Osteoblast (primary cell): Measurements from ENCODE around the gene WDR7. TPM values are rescaled to one million over a fixed set of nuclear protein-coding genes. Genes with fewer than 3 reads are reported as not detected.

Source experiments
- DNase-seq: peaks from one replicate; pipeline ENCODE4 v3.0.0; 2011; ENCODE audit warnings: low spot score, mixed read lengths; ENCODE audit not compliant: insufficient read length; ENCODE audit errors: missing footprints
- H2AFZ ChIP-seq: 2 replicates; pipeline ENCODE4 v1.6.0; 2011; ENCODE audit warnings: mild to moderate bottlenecking, low read length
- H3K27ac ChIP-seq: 2 replicates; pipeline ENCODE4 v1.5.1; 2011; ENCODE audit warnings: mild to moderate bottlenecking, low read depth, low read length, moderate library complexity
- H3K27me3 ChIP-seq: 2 replicates; pipeline ENCODE4 v1.6.0; 2012; ENCODE audit warnings: mild to moderate bottlenecking, control low read depth, inconsistent platforms, low read length, moderate library complexity; ENCODE audit not compliant: insufficient read depth
- H3K36me3 ChIP-seq: 2 replicates; pipeline ENCODE4 v1.5.1; 2011; ENCODE audit warnings: mild to moderate bottlenecking, low read length, control low read depth, moderate library complexity; ENCODE audit not compliant: insufficient read depth
- H3K4me1 ChIP-seq: 2 replicates; pipeline ENCODE4 v1.5.1; 2011; ENCODE audit warnings: mild to moderate bottlenecking, low read length, control low read depth, moderate library complexity; ENCODE audit not compliant: insufficient read depth
- H3K4me2 ChIP-seq: 2 replicates; pipeline ENCODE4 v1.6.0; 2011; ENCODE audit warnings: mild to moderate bottlenecking, low read length; ENCODE audit not compliant: insufficient read depth
- H3K4me3 ChIP-seq: fragments of 200-600 bp; sonication (generic); 3 replicates; pipeline ENCODE4 v1.5.1; 2012; ENCODE audit warnings: mild to moderate bottlenecking, low read length, inconsistent platforms; ENCODE audit not compliant: insufficient read depth
- H3K79me2 ChIP-seq: 2 replicates; pipeline ENCODE4 v1.6.0; 2012; ENCODE audit warnings: mild to moderate bottlenecking, low read length, control low read depth, inconsistent platforms; ENCODE audit not compliant: insufficient read depth
- H3K9me3 ChIP-seq: 2 replicates; pipeline ENCODE4 v1.5.1; 2011; ENCODE audit warnings: low read depth, low read length, control low read depth
- H4K20me1 ChIP-seq: 2 replicates; pipeline ENCODE4 v1.6.0; 2012; ENCODE audit warnings: mild to moderate bottlenecking, low read length, control low read depth; ENCODE audit not compliant: insufficient read depth
- total RNA-seq: library from RNA; depleted of rRNA; stranded (reverse); fragments of >200 nt; gene quantifications from 2 replicates; pipeline ENCODE4 v1.2.3, GENCODE V29; 2012
- TF ChIP-seq, protein P1 (sequence below): IDR thresholded peaks from 2 replicates; pipeline ENCODE4 v1.5.1; 2011; ENCODE audit warnings: mild to moderate bottlenecking, low read depth, low read length, moderate library complexity; ENCODE audit errors: extremely low read depth

WDR7 gene
- total RNA-seq, 1 donor: 23.2 TPM

DNA sequence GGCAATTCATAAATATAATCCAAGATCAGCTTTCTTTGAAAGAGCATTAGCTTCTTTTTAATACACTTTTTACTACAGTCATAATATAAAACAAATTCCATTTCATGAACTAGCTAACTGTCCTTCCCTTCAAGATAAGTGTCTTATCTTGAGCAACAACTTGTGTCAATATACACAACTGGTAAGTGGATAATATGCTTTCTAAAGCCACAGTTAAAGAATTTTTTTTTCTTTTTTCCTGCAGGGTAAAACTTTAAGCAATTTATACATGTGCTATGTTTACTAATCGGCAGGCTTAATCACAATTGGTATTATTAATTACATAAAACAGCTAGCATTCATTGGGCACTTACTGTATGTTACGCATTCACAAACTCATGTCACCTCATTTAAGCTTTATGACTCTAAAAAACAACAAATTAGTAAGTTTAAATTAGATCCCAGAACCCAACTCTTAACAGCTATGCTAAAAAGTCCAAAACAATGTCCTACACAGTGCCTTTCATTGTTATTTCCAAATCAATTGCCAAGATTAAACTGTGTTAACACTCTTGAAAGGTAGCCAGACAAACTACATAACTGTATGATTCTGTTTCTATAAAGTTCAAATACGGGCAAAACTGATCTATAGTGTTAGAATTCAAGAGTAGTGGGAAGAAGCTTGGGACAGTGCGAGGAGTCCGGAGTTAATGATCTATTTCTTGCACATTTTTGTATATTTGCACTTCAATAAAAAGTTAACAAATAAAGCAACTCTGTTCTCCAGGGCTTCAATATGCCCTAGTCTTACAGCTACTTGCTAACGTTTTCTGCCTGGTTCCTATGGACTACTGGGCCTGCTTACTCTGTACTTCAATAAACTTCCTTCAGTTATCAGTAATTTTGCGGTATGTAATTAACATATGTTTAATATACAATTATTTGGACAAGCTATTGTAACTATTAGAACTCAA, 18.8 kb upstream of the WDR7 start:
- H3K4me1 ChIP-seq: peaks cover 4% of the 10 kb centered on the region
- TF ChIP-seq, protein P1, sequence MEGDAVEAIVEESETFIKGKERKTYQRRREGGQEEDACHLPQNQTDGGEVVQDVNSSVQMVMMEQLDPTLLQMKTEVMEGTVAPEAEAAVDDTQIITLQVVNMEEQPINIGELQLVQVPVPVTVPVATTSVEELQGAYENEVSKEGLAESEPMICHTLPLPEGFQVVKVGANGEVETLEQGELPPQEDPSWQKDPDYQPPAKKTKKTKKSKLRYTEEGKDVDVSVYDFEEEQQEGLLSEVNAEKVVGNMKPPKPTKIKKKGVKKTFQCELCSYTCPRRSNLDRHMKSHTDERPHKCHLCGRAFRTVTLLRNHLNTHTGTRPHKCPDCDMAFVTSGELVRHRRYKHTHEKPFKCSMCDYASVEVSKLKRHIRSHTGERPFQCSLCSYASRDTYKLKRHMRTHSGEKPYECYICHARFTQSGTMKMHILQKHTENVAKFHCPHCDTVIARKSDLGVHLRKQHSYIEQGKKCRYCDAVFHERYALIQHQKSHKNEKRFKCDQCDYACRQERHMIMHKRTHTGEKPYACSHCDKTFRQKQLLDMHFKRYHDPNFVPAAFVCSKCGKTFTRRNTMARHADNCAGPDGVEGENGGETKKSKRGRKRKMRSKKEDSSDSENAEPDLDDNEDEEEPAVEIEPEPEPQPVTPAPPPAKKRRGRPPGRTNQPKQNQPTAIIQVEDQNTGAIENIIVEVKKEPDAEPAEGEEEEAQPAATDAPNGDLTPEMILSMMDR: no peak
- no peak for DNase-seq
- peaks cover 6% of the 10 kb centered on the region for H3K36me3 ChIP-seq
- no peak overlapping the region for H3K4me3 ChIP-seq
- H3K27me3 ChIP-seq: no peaks in the 10 kb centered on the region
- H3K79me2 ChIP-seq: peaks cover 100% of the 10 kb centered on the region
- no peak overlapping the region for H3K27ac ChIP-seq
- H3K9me3 ChIP-seq: no peaks in the 10 kb centered on the region
- peaks cover 69% of the 10 kb centered on the region for H4K20me1 ChIP-seq
- H3K4me2 ChIP-seq: no peak overlapping the region
- H2AFZ ChIP-seq: no peak overlapping the region

DNA sequence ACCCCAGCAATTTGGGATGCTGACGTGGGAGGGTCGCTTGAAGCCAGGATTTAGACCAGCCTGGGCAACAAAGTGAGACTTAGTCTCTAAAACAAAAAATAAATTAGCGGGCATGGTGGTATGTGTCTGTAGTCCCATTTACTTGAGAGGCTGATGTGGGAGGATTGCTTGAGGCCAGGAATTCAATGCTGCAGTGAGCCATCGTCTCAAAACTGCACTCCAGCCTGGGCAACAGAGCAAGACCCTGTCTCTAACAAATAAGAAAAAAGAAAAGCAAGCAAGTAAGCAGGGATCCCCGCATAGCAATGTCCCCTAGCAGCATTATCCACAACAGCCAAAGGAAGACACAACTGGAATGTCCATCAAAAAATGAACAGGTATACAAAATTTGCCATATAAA, 16.2 kb upstream of the WDR7 start:
- Histone ChIP-seq H2AFZ (no peak overlapping the region), H3K27ac (no peak overlapping the region), H3K27me3 (no peaks in the 10 kb centered on the region), H3K4me2 (no peak overlapping the region), H3K36me3 (peaks cover 6% of the 10 kb centered on the region), H3K9me3 (no peaks in the 10 kb centered on the region), H3K4me1 (peaks cover 10% of the 10 kb centered on the region), H4K20me1 (peaks cover 50% of the 10 kb centered on the region), H3K4me3 (no peak overlapping the region), H3K79me2 (peaks cover 84% of the 10 kb centered on the region)
- DNase-seq: no peak
- TF ChIP-seq, protein P1: no peak

GRCh38 chr18:56637176-56637575, 14.0 kb upstream of the WDR7 start:
- Histone ChIP-seq H3K4me2 (peak overlapping the region; percentile 87), H3K79me2 (peaks cover 62% of the 10 kb centered on the region), H3K4me1 (peaks cover 16% of the 10 kb centered on the region), H3K9me3 (no peaks in the 10 kb centered on the region), H3K36me3 (peaks cover 6% of the 10 kb centered on the region), H3K27me3 (no peaks in the 10 kb centered on the region), H3K27ac (peak overlapping the region; percentile 96), H3K4me3 (peak overlapping the region; percentile 98), H4K20me1 (peaks cover 36% of the 10 kb centered on the region), H2AFZ (no peak overlapping the region)
- DNase-seq: no peak
- TF ChIP-seq, protein P1: no peak

GRCh38 chr18:56637711-56638231, 13.4 kb upstream of the WDR7 start:
- peak overlapping the region; percentile 87 for H3K4me2 ChIP-seq
- TF ChIP-seq, protein P1: no peak
- DNase-seq: no peak
- peaks cover 30% of the 10 kb centered on the region for H4K20me1 ChIP-seq
- peak overlapping the region; percentile 92 for H2AFZ ChIP-seq
- H3K27me3 ChIP-seq: no peaks in the 10 kb centered on the region
- H3K4me3 ChIP-seq: peak overlapping the region; percentile 98
- H3K4me1 ChIP-seq: peaks cover 16% of the 10 kb centered on the region
- H3K79me2 ChIP-seq: peaks cover 56% of the 10 kb centered on the region
- peaks cover 6% of the 10 kb centered on the region for H3K36me3 ChIP-seq
- H3K27ac ChIP-seq: peak overlapping the region; percentile 96
- no peaks in the 10 kb centered on the region for H3K9me3 ChIP-seq
